Testis (tissue), 3 donors: ENCODE results near the gene WWC2. TPM values are rescaled to one million over a fixed set of nuclear protein-coding genes. Genes with fewer than 3 reads are reported as not detected.
A peak's percentile ranks its signal among the peaks of the same experiment; 100 is the strongest.

Source experiments
- DNase-seq: peaks from one replicate; pipeline ENCODE4 v3.0.0-alpha.2; 2019
- H3K27ac ChIP-seq, 2 donors: fragments of 200-600 bp; sonication (generic); one replicate each; pipeline ENCODE4 v1.5.1; 2019
- H3K27me3 ChIP-seq: fragments of 200-600 bp; sonication (generic); one replicate; pipeline ENCODE4 v1.5.1; 2019
- H3K36me3 ChIP-seq: fragments of 200-600 bp; sonication (generic); one replicate; pipeline ENCODE4 v1.5.1; 2017; ENCODE audit warnings: low read depth; ENCODE audit errors: missing control alignments
- H3K4me1 ChIP-seq: fragments of 200-600 bp; sonication (generic); one replicate; pipeline ENCODE4 v1.5.1; 2019
- H3K4me3 ChIP-seq, 2 donors: fragments of 200-600 bp; sonication (generic); one replicate each; pipeline ENCODE4 v1.5.1; 2017 to 2019
- H3K9me3 ChIP-seq: fragments of 200-600 bp; sonication (generic); one replicate; pipeline ENCODE4 v1.5.1; 2017
- CTCF ChIP-seq, 3 experiments: fragments of 450-650 bp in 2 of 3; fragments of 200-600 bp in 1 of 3; sonication (generic) in 1 of 3; IDR thresholded peaks; one replicate each; pipeline ENCODE4 v1.5.1; 2016 to 2019; ENCODE audit warnings: antibody characterized with exemption in 3 of 3, mild to moderate bottlenecking in 2 of 3, moderate library complexity in 1 of 3
- POLR2A ChIP-seq: fragments of 450-650 bp; IDR thresholded peaks from one replicate; pipeline ENCODE4 v1.6.1; 2017; ENCODE audit warnings: antibody characterized with exemption, mild to moderate bottlenecking, moderate library complexity
- WGBS, 2 donors: methylation state at CpG; one replicate each; pipeline ENCODE4 v1.1.5; 2018; 5-methylcytosine and 5-hydroxymethylcytosine counted together
- intact Hi-C: fragments of 100-400 bp; cut with DNase I; formaldehyde crosslinking; loops from one replicate; pipeline ENCODE4 v1.15.1; 2023; ENCODE audit warnings: low total_unique reads
- polyA plus RNA-seq: library from polyadenylated mRNA; stranded (reverse); fragments of 350-450 nt; fragmentation: Illumina TruSeq; extraction: RNeasy Lipid Tissue Mini Kit (QIAGEN cat#74804); gene quantifications from one replicate; pipeline ENCODE4 v1.2.3, GENCODE V29; 2014; ENCODE audit warnings: low read depth, low replicate concordance; ENCODE audit not compliant: insufficient read depth
- total RNA-seq, 2 donors: library from RNA; depleted of rRNA; stranded (reverse); fragments of >200 nt; gene quantifications; one replicate each; pipeline ENCODE4 v1.2.3, GENCODE V29; 2016

The WWC2 gene
- total and polyA plus RNA-seq, 3 donors from 2014 or later: 34.4 to 76.7 (median 64.2) TPM

- Histone ChIP-seq H3K4me3 (no peak overlapping the region), H3K27me3 (no peaks in the 10 kb centered on the region), H3K4me1 (peaks cover 4% of the 10 kb centered on the region), H3K27ac (no peak overlapping the region), H3K36me3 (no peaks in the 10 kb centered on the region), H3K9me3 (no peaks in the 10 kb centered on the region)
- no peak for DNase-seq
- intact Hi-C loops: no loop called here
- TF ChIP-seq CTCF (IDR thresholded peaks at IDR 0.05) (no peak), POLR2A (no peak)
- 71 to 89% methylated on average over 1 of the region's 1 CpG for WGBS, 2 donors
These were observed 42.9 kb downstream of the WWC2 start for GRCh38 chr4:183141997-183142396.

- 58 to 62% methylated on average over 6 of the region's 6 CpGs for WGBS, 2 donors
- peak; percentile 74 for DNase-seq
- H3K4me1 ChIP-seq: peaks cover 4% of the 10 kb centered on the region
These were observed 43.8 kb downstream of the WWC2 start for GRCh38 chr4:183142571-183143550.

GRCh38 chr4:183144787-183145186, 45.7 kb downstream of the WWC2 start:
- no peaks in the 10 kb centered on the region for H3K9me3 ChIP-seq
- no peaks in the 10 kb centered on the region for H3K27me3 ChIP-seq
- 88 to 91% methylated on average over 6 of the region's 6 CpGs for WGBS, 2 donors
- TF ChIP-seq CTCF (IDR thresholded peaks at IDR 0.05) (no peak), POLR2A (no peak)
- no peak for DNase-seq
- H3K4me1 ChIP-seq: peaks cover 4% of the 10 kb centered on the region
- no peaks in the 10 kb centered on the region for H3K36me3 ChIP-seq
- intact Hi-C loops: no loop called here
- no peak overlapping the region for H3K27ac ChIP-seq
- no peak overlapping the region for H3K4me3 ChIP-seq

More at GRCh38 chr4:183142571-183143550, 43.8 kb downstream of the WWC2 start:
- intact Hi-C loops: no loop called here
- no peaks in the 10 kb centered on the region for H3K36me3 ChIP-seq
- H3K27me3 ChIP-seq: no peaks in the 10 kb centered on the region
- H3K9me3 ChIP-seq: no peaks in the 10 kb centered on the region
- no peak overlapping the region for H3K27ac ChIP-seq
- TF ChIP-seq CTCF (IDR thresholded peaks at IDR 0.05): no peak
- TF ChIP-seq POLR2A: no peak
- no peak overlapping the region for H3K4me3 ChIP-seq

- 63 to 83% methylated on average over 2 of the region's 2 CpGs for WGBS, 2 donors
- H3K4me3 ChIP-seq: no peak overlapping the region
- no peaks in the 10 kb centered on the region for H3K27me3 ChIP-seq
- H3K36me3 ChIP-seq: no peaks in the 10 kb centered on the region
- DNase-seq: no peak
- intact Hi-C loops: no loop called here
- H3K27ac ChIP-seq: no peak overlapping the region
- H3K4me1 ChIP-seq: peaks cover 4% of the 10 kb centered on the region
- no peaks in the 10 kb centered on the region for H3K9me3 ChIP-seq
- TF ChIP-seq CTCF (IDR thresholded peaks at IDR 0.05): no peak
- TF ChIP-seq POLR2A: no peak
These were observed 46.7 kb downstream of the WWC2 start for GRCh38 chr4:183145773-183146172.
